GM10248 (cell line): ENCODE data around the gene GPATCH8.
"Not testable (repeated sequence)": the region's sequence is repeated elsewhere in the genome, so short reads cannot be mapped to it uniquely, and the experiment has no call there.

ENCODE experiments used
- CTCF ChIA-PET: fragments of 300-600 bp; sonication (Branson Sonifier 250); formaldehyde crosslinking; extraction: SDS; loops from one replicate; lab custom pipeline; 2021; ENCODE audit warnings: antibody characterized with exemption; lab: Yijun Ruan, JAX
- POLR2A ChIA-PET: fragments of 350-650 bp; sonication (Branson Sonifier 250); formaldehyde crosslinking; extraction: SDS; loops from one replicate; lab custom pipeline; 2020; ENCODE audit warnings: antibody characterized with exemption; lab: Yijun Ruan, JAX
- DNase-seq: peaks from one replicate; pipeline ENCODE4 v3.0.0; 2012; ENCODE audit errors: extremely low spot score
- CTCF ChIP-seq: IDR thresholded peaks from 2 replicates; pipeline ENCODE4 v1.5.1; 2012; ENCODE audit warnings: mild to moderate bottlenecking, low read depth; ENCODE audit errors: extremely low read depth, missing control alignments, control extremely low read depth

The GPATCH8 gene

GRCh38 chr17:44394833-44395232, 108.4 kb downstream of the GPATCH8 start:
- ChIA-PET POLR2A (no interaction called here), CTCF (no interaction called here)
- no peak for DNase-seq
- TF ChIP-seq CTCF = no peak

GRCh38 chr17:44394112-44394511, 109.1 kb downstream of the GPATCH8 start:
- CTCF ChIA-PET = interaction anchor here (0.6 to 1.3 kb wide), 2 partner anchors 9 to 34 kb away, joined by 3 to 4 read pairs; no protein-coding TSS in a partner anchor
- DNase-seq, POLR2A ChIA-PET: not testable (repeated sequence)

GRCh38 chr17:44390250-44390870, 112.8 kb downstream of the GPATCH8 start:
- no peak for DNase-seq
- POLR2A ChIA-PET = no interaction called here
- CTCF ChIA-PET = interaction anchor here (0.9 to 4.3 kb wide), 3 partner anchors 10 to 132 kb away, joined by 3 to 17 read pairs (median 8); no protein-coding TSS in a partner anchor
- no peak for TF ChIP-seq CTCF

- TF ChIP-seq CTCF = no peak
- ChIA-PET POLR2A (no interaction called here), CTCF (interaction anchor here (0.9 to 4.3 kb wide), 3 partner anchors 10 to 133 kb away, joined by 3 to 17 read pairs (median 8); no protein-coding TSS in a partner anchor)
- no peak for DNase-seq
Observed at GRCh38 chr17:44389723-44390202, 113.4 kb downstream of the GPATCH8 start.

- CTCF ChIA-PET = interaction anchor here (0.9 to 4.3 kb wide), 3 partner anchors 11 to 133 kb away, joined by 3 to 17 read pairs (median 8); no protein-coding TSS in a partner anchor
- TF ChIP-seq CTCF = no peak
- no peak for DNase-seq
- POLR2A ChIA-PET = no interaction called here
Observed at GRCh38 chr17:44389281-44389680, 113.9 kb downstream of the GPATCH8 start, which contains the start of gene ITGA2B. Gene ITGA2B (minus strand): TSS chr17:44389649. CDS start chr17:44389473, 176 bp downstream.

- CTCF ChIA-PET = interaction anchor here (2.0 kb wide), 1 partner anchor 12 kb away, joined by 11 read pairs; no protein-coding TSS in a partner anchor
- no peak for TF ChIP-seq CTCF
- POLR2A ChIA-PET = no interaction called here
- no peak for DNase-seq
Observed at GRCh38 chr17:44387804-44388203, 115.4 kb downstream of the GPATCH8 start.

GRCh38 chr17:44386182-44386525, 117.1 kb downstream of the GPATCH8 start:
- TF ChIP-seq CTCF = no peak
- CTCF ChIA-PET = interaction anchor here (0.9 to 2.7 kb wide), 6 partner anchors 10 to 176 kb away, joined by 3 to 15 read pairs (median 8); no protein-coding TSS in a partner anchor
- DNase-seq = no peak
- POLR2A ChIA-PET = no interaction called here
